ENCODE data around the gene TOR1AIP2. TPM values are rescaled to one million over a fixed set of nuclear protein-coding genes. Genes with fewer than 3 reads are reported as not detected.
A peak's percentile ranks its signal among the peaks of the same experiment; 100 is the strongest.

TOR1AIP2 gene
- total RNA-seq, 4 donors from 2014 or later: 45.4 to 314 (median 218) TPM

- peaks cover 0 to 73% (median under 1%) of the 10 kb centered on the region in 3 donors for H3K36me3 ChIP-seq
- no peak overlapping the region for H3K27ac ChIP-seq
- H3K9me3 ChIP-seq: no peaks in the 10 kb centered on the region
- H3K27me3 ChIP-seq: no peaks in the 10 kb centered on the region
- no peak overlapping the region for H3K4me3 ChIP-seq
- TF ChIP-seq, protein P1, sequence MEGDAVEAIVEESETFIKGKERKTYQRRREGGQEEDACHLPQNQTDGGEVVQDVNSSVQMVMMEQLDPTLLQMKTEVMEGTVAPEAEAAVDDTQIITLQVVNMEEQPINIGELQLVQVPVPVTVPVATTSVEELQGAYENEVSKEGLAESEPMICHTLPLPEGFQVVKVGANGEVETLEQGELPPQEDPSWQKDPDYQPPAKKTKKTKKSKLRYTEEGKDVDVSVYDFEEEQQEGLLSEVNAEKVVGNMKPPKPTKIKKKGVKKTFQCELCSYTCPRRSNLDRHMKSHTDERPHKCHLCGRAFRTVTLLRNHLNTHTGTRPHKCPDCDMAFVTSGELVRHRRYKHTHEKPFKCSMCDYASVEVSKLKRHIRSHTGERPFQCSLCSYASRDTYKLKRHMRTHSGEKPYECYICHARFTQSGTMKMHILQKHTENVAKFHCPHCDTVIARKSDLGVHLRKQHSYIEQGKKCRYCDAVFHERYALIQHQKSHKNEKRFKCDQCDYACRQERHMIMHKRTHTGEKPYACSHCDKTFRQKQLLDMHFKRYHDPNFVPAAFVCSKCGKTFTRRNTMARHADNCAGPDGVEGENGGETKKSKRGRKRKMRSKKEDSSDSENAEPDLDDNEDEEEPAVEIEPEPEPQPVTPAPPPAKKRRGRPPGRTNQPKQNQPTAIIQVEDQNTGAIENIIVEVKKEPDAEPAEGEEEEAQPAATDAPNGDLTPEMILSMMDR (IDR thresholded peaks at IDR 0.05): no peak
- no peak for TF ChIP-seq POLR2A (IDR thresholded peaks at IDR 0.05)
- no peak for DNase-seq
- H3K4me1 ChIP-seq: no peaks in the 10 kb centered on the region
These were observed 33.3 kb upstream of the TOR1AIP2 start for GRCh38 chr1:179910934-179911333.

DNA sequence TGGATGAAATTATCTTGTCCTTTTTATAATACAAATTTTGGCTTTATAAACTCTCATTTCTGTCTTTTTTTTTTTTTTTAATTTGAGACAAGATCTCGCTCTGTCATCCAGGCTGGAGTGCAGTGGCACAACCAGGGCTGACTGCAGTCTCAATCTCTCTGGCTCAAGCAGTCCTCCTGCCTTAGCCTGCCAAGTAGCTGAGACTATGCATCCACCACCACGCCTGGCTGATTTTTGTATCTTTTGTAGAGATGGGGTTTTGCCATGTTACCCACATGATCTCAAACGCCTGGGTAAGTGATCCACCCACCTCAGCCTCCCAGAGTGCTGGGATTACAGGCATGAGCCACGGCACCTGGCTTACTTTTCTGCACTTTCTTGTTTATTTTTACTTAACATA, 12.0 kb upstream of the TOR1AIP2 start:
- H3K9me3 ChIP-seq: no peaks in the 10 kb centered on the region
- H3K27me3 ChIP-seq: no peaks in the 10 kb centered on the region
- H3K4me1 ChIP-seq: peaks cover 0 to 27% (median 6%) of the 10 kb centered on the region in 4 donors
- no peak overlapping the region for H3K4me3 ChIP-seq
- H3K27ac ChIP-seq: no peak overlapping the region
- no peak for DNase-seq
- TF ChIP-seq, protein P1 (IDR thresholded peaks at IDR 0.05): no peak
- TF ChIP-seq POLR2A (IDR thresholded peaks at IDR 0.05): no peak
- peaks cover 0 to 82% (median 0%) of the 10 kb centered on the region in 3 donors for H3K36me3 ChIP-seq

DNA sequence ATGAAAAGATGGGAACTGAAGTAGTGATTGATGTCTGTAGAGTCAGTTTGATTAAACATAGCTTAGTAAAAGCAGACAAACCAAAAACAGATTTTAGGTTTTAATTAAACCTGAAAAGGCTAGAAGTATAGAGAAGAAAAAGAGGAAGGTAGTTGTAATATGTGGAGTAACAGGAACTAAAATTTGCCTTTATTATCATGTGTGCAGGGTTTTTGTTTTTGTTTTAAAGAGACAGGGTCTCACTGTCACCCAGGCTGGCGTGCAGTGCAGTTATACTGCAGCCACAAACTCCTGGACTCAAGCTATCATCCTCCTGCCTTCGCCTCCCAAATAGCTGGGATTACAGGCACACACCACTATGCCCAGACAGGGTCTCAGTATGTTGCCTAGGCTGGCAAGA, 10.5 kb upstream of the TOR1AIP2 start:
- Histone ChIP-seq H3K9me3 (no peaks in the 10 kb centered on the region), H3K4me3 (no peak overlapping the region), H3K36me3 (peaks cover 0 to 68% (median 0%) of the 10 kb centered on the region in 3 donors), H3K4me1 (peaks cover 0 to 40% (median 6%) of the 10 kb centered on the region in 4 donors), H3K27ac (no peak overlapping the region), H3K27me3 (no peaks in the 10 kb centered on the region)
- DNase-seq: no peak
- no peak for TF ChIP-seq POLR2A (IDR thresholded peaks at IDR 0.05)
- TF ChIP-seq, protein P1 (IDR thresholded peaks at IDR 0.05): no peak

DNA sequence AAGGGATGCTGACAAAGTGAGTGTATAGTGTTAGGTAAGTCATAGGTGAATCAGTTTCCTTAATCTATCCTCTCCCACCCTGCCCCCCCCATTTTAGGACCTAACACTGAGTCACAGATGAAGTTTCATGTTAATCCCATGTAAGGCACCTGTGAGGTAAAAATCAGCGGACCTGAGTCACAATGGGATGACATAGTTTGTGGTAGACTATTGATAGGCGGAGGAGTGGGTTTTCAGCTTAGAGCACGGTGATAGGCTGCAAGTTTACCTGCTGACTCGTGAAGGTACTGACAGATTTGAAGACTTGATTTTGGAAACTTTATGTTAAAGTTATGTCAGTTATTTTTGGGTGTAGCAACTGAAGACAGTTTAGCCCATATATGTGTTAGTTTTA, 6.1 kb upstream of the TOR1AIP2 start:
- H3K4me1 ChIP-seq: peaks cover 0 to 48% (median 6%) of the 10 kb centered on the region in 4 donors
- H3K27ac ChIP-seq: peak overlapping the region; percentile 95 to 99 (median 98)
- no peaks in the 10 kb centered on the region for H3K27me3 ChIP-seq
- DNase-seq: peak in 1 of 3 donors; percentile 25
- H3K4me3 ChIP-seq: peak overlapping the region; percentile 66 to 90 (median 84)
- no peaks in the 10 kb centered on the region for H3K9me3 ChIP-seq
- TF ChIP-seq, protein P1 (IDR thresholded peaks at IDR 0.05): no peak
- TF ChIP-seq POLR2A (IDR thresholded peaks at IDR 0.05): no peak
- peaks cover 0 to 25% (median 0%) of the 10 kb centered on the region in 3 donors for H3K36me3 ChIP-seq

DNA sequence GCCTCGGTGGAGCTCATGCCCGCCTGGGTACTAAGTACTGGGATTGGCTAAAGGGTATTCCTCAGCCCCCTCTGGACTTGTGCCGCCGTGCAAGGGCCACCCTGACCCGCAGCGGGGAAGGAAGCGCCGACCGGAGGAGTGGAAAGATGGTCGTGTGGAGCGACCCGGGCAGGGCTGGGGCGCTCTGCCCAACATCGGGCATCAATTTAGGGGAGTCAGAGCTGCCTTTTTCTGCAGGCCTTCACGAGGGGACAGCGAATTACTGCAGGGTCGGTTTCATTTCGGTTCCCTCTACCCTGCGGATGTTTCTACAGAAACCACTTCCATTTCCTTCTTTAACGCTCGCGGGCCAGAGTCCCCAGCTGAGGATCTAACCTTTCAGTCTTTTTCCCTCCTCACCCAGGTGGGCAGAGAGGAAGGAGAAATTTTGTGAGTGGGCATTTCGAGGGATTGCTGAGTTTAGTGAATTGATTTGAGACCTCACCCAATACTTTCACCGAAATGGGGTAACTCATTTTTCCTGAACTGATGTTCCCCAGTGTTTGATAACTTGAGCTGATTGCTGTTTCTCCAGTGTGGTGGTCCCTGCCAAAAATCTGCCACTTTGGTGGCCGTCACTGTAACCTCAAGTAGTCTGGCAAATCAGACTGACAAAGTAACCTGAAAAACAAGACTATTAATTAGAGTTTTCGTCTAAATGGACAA, 5.6 kb upstream of the TOR1AIP2 start:
- Histone ChIP-seq H3K9me3 (no peaks in the 10 kb centered on the region), H3K36me3 (peaks cover 0 to 24% (median 0%) of the 10 kb centered on the region in 3 donors), H3K27me3 (no peaks in the 10 kb centered on the region), H3K27ac (peak overlapping the region; percentile 95 to 99 (median 98)), H3K4me3 (peak overlapping the region; percentile 66 to 90 (median 84)), H3K4me1 (peaks cover 0 to 50% (median 4%) of the 10 kb centered on the region in 4 donors)
- TF ChIP-seq, protein P1 (IDR thresholded peaks at IDR 0.05): no peak
- no peak for TF ChIP-seq POLR2A (IDR thresholded peaks at IDR 0.05)
- peak in 2 of 3 donors; percentile 59 to 76 for DNase-seq
